Stomach (tissue), 9 donors: Measurements from ENCODE around the gene CCL22. TPM values are rescaled to one million over a fixed set of nuclear protein-coding genes. Genes with fewer than 3 reads are reported as not detected.

Experiments used
- DNase-seq, 2 donors: peaks; one replicate each; pipeline versions ENCODE4 v3.0.0 to v3.0.0-alpha.2; 2013 to 2019
- H3K27ac ChIP-seq, 5 donors: fragments of 200-600 bp in 4 of 5; sonication (generic) in 4 of 5; one replicate each; pipeline ENCODE4 v1.5.1; 2013 to 2019; ENCODE audit warnings: mild to moderate bottlenecking in 1 of 5, moderate library complexity in 1 of 5
- H3K27me3 ChIP-seq, 3 donors: fragments of 200-600 bp; sonication (generic); one replicate each; pipeline ENCODE4 v1.5.1; 2017 to 2019; ENCODE audit warnings: mixed run types in 1 of 3
- H3K36me3 ChIP-seq, 4 donors: fragments of 200-600 bp; sonication (generic); 1 replicate in 3 of 4; 2 replicates in 1 of 4; pipeline ENCODE4 v1.5.1; 2016 to 2019
- H3K4me1 ChIP-seq, 4 donors: fragments of 200-600 bp; sonication (generic); one replicate each; pipeline ENCODE4 v1.5.1; 2016 to 2019
- H3K4me3 ChIP-seq, 4 donors: fragments of 200-600 bp; sonication (generic) in 3 of 4; one replicate each; pipeline ENCODE4 v1.5.1; 2016 to 2019; ENCODE audit warnings: mild to moderate bottlenecking in 1 of 4
- H3K9me3 ChIP-seq, 4 donors: fragments of 200-600 bp; sonication (generic); one replicate each; pipeline ENCODE4 v1.5.1; 2016 to 2019
- EP300 ChIP-seq: sonication (generic); formaldehyde crosslinking; IDR thresholded peaks from one replicate; pipeline ENCODE4 v1.6.1; 2017; ENCODE audit warnings: antibody characterized with exemption
- POLR2A ChIP-seq, 4 donors: fragments of 450-650 bp; IDR thresholded peaks; one replicate each; pipeline ENCODE4 v1.6.1; 2016; ENCODE audit warnings: antibody characterized with exemption in 4 of 4, control low read depth in 2 of 4, mild to moderate bottlenecking in 1 of 4, moderate library complexity in 1 of 4
- POLR2AphosphoS5 ChIP-seq, 3 donors: sonication (generic); formaldehyde crosslinking; IDR thresholded peaks; one replicate each; pipeline ENCODE4 v1.6.1; 2016; ENCODE audit warnings: antibody characterized with exemption in 3 of 3
- WGBS, 5 donors: extraction: QIAGEN DNeasy Blood & Tissue Kit in 3 of 5; methylation state at CpG; one replicate each; pipeline versions ENCODE4 v1.1.5 to v1.1.7; 2013 to 2018; 5-methylcytosine and 5-hydroxymethylcytosine counted together
- intact Hi-C: fragments of 100-400 bp; cut with DNase I; formaldehyde crosslinking; loops from one replicate; pipeline ENCODE4 v1.15.1; 2023; ENCODE audit warnings: low total_unique reads
- polyA plus RNA-seq, 3 donors: library from polyadenylated mRNA; stranded (reverse); fragments of 200-250 nt; gene quantifications; one replicate each; pipeline ENCODE4 v1.2.3, GENCODE V29; 2013
- total RNA-seq, 5 donors: library from RNA; depleted of rRNA; stranded (reverse); fragments of >200 nt; gene quantifications; one replicate each; pipeline versions ENCODE4 v1.1.0 to v1.2.3, GENCODE V29; 2014 to 2016
- TF ChIP-seq, protein P1 (sequence below), 7 experiments: fragments of 450-650 bp in 4 of 7; fragments of 200-600 bp in 3 of 7; sonication (generic) in 3 of 7; IDR thresholded peaks; one replicate each; pipeline ENCODE4 v1.5.1; 2016 to 2019; ENCODE audit warnings: antibody characterized with exemption in 7 of 7, control low read depth in 2 of 7, mild to moderate bottlenecking in 1 of 7
- donor health status: healthy with polysubstance abuse.
- donor health status: Bipolar disorder and iron deficiency.
- donor health status: healthy.

The CCL22 gene
- total and polyA plus RNA-seq, 8 donors = 0.12 to 0.45 (median 0.26) TPM; not detected in 4

DNA sequence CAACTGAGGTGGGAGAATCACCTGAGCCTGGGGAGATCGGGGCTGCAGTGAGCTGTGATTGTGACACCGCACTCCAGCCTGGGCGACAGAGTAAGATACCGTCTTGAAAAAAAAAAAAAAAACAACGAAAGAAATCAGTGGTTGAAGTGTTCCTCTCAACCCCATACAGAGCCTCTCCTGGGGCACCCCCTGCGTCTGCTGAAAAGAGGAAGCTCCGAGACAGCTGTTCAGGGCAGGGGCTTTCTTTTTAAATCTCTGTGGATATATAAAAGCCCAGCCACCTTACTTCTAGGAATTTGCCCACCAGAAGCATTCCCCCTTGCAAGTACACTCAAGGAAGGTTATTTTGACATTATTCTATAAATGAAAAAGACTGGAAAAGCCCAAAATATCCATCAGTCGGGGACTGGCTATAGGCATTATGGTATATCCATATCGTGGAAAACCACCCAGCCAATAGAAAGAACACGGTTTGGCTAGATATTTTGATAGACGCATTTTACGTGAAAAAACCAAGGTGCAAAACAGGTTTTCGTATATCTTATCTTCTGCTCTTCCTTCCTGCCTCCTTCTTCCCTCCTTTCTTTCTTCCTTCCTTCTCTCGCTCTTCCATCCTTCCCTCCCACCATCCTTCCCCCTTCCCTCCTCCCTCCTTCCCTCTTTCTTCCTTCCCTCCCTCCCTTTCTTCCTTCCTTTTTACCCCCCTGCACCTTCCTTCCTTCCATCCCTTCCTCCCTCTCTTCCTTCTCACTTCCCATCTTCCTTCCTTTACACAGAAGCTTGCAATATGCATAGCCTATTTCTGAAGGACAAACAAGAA, 9.2 kb upstream of the CCL22 start:
- H3K9me3 ChIP-seq = peaks cover 0 to 5% (median 0%) of the 10 kb centered on the region in 4 donors
- TF ChIP-seq POLR2AphosphoS5 (IDR thresholded peaks at IDR 0.05) (no peak), EP300 (no peak), POLR2A (IDR thresholded peaks at IDR 0.05) (no peak)
- TF ChIP-seq, protein P1, sequence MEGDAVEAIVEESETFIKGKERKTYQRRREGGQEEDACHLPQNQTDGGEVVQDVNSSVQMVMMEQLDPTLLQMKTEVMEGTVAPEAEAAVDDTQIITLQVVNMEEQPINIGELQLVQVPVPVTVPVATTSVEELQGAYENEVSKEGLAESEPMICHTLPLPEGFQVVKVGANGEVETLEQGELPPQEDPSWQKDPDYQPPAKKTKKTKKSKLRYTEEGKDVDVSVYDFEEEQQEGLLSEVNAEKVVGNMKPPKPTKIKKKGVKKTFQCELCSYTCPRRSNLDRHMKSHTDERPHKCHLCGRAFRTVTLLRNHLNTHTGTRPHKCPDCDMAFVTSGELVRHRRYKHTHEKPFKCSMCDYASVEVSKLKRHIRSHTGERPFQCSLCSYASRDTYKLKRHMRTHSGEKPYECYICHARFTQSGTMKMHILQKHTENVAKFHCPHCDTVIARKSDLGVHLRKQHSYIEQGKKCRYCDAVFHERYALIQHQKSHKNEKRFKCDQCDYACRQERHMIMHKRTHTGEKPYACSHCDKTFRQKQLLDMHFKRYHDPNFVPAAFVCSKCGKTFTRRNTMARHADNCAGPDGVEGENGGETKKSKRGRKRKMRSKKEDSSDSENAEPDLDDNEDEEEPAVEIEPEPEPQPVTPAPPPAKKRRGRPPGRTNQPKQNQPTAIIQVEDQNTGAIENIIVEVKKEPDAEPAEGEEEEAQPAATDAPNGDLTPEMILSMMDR (IDR thresholded peaks at IDR 0.05) = no peak
- H3K36me3 ChIP-seq = no peaks in the 10 kb centered on the region
- H3K4me1 ChIP-seq = no peaks in the 10 kb centered on the region
- DNase-seq = no peak
- 42 to 58% (median 49%) methylated on average over 14 of the region's 14 CpGs for WGBS, 5 donors
- no peak overlapping the region for H3K4me3 ChIP-seq
- no peak overlapping the region for H3K27ac ChIP-seq
- peaks cover 0 to 30% (median 0%) of the 10 kb centered on the region in 3 donors for H3K27me3 ChIP-seq
- intact Hi-C loops = no loop called here

DNA sequence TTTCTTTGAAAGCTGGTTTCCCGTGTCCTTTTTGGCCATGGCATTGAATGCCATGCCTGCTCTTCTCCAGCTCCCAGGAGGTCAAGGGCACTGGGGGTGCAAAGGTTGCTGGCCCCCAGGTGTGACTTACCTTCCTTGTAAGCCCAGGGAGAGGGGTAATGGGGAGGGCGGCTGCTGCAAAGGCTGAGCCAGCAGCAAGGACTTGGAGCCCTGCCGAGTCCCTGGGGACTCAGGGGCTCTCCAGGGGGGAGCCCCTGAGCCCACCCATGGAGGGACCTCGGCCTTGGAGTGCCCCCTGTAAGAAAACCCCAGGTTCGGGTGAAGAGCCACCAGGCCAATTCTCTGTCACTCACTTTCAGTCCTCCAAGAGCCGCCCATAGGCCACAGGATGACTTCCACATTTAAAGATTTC, 5.9 kb upstream of the CCL22 start:
- Histone ChIP-seq H3K4me3 (no peak overlapping the region), H3K27ac (no peak overlapping the region), H3K9me3 (no peaks in the 10 kb centered on the region), H3K36me3 (no peaks in the 10 kb centered on the region), H3K4me1 (no peaks in the 10 kb centered on the region), H3K27me3 (peaks cover 0 to 28% (median 0%) of the 10 kb centered on the region in 3 donors)
- TF ChIP-seq EP300 (no peak), POLR2AphosphoS5 (IDR thresholded peaks at IDR 0.05) (no peak), POLR2A (IDR thresholded peaks at IDR 0.05) (no peak)
- TF ChIP-seq, protein P1 (IDR thresholded peaks at IDR 0.05) = no peak
- DNase-seq = peak in 1 of 2 donors; percentile 20
- 63 to 75% (median 68%) methylated on average over 5 to 6 of the region's 6 CpGs for WGBS, 5 donors
- intact Hi-C loops = no loop called here

DNA sequence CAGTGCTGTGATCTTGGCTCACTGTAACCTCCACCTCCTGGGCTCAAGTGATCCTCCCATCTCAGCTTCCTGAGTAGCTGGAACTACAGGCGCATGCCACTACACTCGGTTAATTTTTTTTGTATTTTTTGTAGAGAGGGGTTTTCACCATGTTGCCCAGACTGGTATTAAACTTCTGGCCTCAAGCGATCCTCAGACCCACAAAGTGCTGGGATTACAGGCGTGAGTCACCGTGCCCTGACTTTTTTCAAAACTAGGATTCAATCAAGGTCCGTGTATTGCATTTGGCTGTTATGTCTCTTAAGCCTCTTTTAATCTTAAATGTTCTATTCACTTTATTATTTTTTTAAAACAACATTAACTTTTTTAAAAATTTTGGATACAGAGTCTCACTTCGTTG, 4.3 kb upstream of the CCL22 start:
- H3K4me1 ChIP-seq = no peaks in the 10 kb centered on the region
- no peaks in the 10 kb centered on the region for H3K9me3 ChIP-seq
- H3K27me3 ChIP-seq = peaks cover 0 to 11% (median 0%) of the 10 kb centered on the region in 3 donors
- H3K4me3 ChIP-seq = no peak overlapping the region
- intact Hi-C loops = no loop called here
- DNase-seq = peak in 1 of 2 donors; percentile 10
- no peaks in the 10 kb centered on the region for H3K36me3 ChIP-seq
- H3K27ac ChIP-seq = no peak overlapping the region
- no peak for TF ChIP-seq POLR2AphosphoS5 (IDR thresholded peaks at IDR 0.05)
- TF ChIP-seq POLR2A (IDR thresholded peaks at IDR 0.05) = no peak
- TF ChIP-seq EP300 = no peak
- TF ChIP-seq, protein P1 (IDR thresholded peaks at IDR 0.05) = no peak
- 77 to 91% (median 88%) methylated on average over 7 of the region's 7 CpGs for WGBS, 5 donors

DNA sequence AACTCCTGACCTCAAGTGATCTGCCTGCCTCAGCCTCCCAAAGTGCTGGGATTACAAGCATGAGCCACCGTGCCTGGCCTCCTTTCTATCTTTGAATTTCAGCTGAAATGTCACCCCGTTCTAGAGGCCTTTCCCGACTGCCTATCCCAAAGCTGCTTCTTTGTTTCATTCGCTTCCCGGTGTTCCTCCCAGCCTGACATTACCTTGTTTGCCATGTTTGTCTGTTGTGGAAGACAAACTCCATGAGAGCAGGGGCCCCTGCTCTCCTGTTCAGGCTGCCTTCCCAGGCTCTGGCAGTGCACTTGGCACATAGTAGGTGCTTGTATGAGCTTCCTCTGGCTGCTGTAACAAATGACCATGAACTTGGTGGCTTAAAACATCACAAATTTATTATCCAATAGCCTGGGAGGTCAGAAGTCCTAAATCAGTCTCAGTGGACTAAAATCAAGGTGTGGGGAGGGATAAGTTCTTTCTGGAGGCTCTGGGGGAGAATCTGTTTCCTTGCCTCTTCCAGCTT, 2.6 kb upstream of the CCL22 start:
- WGBS, 5 donors = 77 to 86% (median 85%) methylated on average over 5 of the region's 5 CpGs
- TF ChIP-seq POLR2A (IDR thresholded peaks at IDR 0.05) (no peak), EP300 (no peak), POLR2AphosphoS5 (IDR thresholded peaks at IDR 0.05) (no peak)
- TF ChIP-seq, protein P1 (IDR thresholded peaks at IDR 0.05) = no peak
- no peaks in the 10 kb centered on the region for H3K4me1 ChIP-seq

More for the DNA sequence above, 2.6 kb upstream of the CCL22 start:
- no peaks in the 10 kb centered on the region for H3K9me3 ChIP-seq
- peaks cover 0 to 6% (median 0%) of the 10 kb centered on the region in 3 donors for H3K27me3 ChIP-seq
- H3K36me3 ChIP-seq = no peaks in the 10 kb centered on the region
- no peak overlapping the region for H3K27ac ChIP-seq
- intact Hi-C loops = no loop called here
- peak in 1 of 2 donors; percentile 4 for DNase-seq
- H3K4me3 ChIP-seq = no peak overlapping the region
